Ramos (cell line): ENCODE results near the gene HOXB7.

Experiments
- in situ Hi-C: fragments of 300-500 bp; cut with MboI; formaldehyde crosslinking; loops from one replicate; pipeline ENCODE4 v1.14.3; 2022; ENCODE audit warnings: low sequenced_read_pairs; ENCODE audit not compliant: unreplicated experiment

The HOXB7 gene

DNA sequence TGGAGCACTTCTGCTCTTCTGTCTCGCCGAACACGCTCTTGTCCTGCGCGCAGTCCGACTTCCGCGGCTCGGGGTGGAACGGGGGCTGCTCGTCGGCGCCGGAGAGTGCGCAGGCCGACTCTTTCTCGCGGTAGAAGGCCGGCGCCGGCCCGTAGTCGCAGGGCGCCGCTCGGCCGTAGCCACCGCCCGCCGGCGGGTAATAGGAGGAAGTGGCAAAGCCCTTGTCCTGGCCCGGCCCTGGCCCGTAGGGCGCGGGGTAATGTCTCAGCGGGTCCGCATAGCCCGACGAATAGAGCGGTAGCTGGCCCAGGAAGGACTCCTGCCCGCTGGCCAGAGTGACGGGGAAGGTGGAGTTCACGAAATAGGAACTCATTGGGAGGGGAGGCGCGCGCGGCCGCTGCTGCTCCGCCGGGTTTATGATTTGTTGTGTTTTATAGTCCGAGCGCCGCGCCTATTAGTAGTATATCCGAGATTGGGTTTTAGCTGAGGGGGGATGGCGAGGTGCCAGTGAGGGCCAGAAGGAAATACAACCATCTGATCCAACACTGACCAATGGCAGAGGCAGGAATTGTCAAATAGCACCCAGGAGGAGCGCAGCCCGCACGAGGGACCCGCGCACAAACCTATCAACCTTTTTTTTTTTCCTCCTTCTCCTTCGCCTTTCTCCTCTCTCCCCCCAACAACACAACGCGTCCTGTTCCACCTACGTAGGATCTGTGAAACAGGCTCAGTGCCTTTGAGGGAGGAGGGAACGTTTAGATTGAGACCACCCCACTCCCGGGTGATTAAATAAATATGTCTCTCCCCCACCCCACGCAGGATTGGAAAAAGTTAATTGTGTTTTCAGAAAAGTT is 12.8 kb downstream of the HOXB7 start:
- in situ Hi-C loops: no loop called here

DNA sequence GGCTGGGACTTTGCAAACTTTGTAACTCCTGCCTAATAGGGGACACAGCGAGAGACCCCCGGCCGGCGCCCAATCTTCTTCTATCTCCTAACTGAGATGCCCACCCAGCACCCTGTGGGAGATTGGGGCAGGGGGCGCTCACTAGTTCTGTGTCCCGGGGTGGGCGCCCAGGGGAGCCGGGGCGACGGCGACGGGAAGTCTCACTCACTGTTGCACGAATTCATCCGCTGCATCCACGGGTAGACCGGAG is 13.4 kb downstream of the HOXB7 start:
- in situ Hi-C loops: no loop called here

DNA sequence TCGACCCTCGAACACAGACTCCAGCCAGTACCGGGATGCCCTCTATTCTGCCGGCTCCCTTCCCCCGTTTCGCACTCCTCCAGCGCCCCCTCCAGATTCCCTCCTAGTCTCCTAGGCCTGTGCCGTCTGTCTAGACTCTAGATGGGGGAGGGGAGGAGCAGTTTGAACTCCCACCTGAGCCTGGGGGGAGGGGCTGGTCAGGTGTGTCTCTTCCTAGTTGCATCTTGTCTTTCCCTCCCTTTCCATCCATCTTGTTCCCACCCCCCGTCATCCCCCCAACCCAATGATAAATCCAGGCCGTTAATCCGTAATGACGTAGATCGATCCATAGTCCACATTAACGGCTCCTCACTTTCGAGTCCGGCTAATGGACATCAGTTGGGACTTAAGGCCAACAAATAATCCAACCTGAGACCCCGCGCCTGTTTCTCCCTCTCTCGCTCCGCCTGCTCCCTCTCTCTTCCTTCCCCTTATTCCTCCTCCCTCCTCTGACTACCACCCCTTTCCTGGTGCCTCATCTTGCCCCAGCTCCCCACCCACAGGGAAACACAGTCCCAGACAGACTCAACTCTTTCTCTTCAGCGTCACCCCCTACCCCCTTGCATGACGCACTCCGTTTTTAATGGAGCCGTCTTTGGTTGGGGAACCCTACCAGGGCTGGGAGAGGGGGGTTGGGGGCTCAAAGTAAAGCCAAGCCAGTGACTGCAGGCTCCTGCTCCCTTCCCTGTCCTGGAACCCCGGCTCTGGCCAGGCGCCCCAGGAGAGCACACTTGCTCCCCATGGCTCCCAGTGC is 13.9 kb downstream of the HOXB7 start:
- in situ Hi-C loops: no loop called here

DNA sequence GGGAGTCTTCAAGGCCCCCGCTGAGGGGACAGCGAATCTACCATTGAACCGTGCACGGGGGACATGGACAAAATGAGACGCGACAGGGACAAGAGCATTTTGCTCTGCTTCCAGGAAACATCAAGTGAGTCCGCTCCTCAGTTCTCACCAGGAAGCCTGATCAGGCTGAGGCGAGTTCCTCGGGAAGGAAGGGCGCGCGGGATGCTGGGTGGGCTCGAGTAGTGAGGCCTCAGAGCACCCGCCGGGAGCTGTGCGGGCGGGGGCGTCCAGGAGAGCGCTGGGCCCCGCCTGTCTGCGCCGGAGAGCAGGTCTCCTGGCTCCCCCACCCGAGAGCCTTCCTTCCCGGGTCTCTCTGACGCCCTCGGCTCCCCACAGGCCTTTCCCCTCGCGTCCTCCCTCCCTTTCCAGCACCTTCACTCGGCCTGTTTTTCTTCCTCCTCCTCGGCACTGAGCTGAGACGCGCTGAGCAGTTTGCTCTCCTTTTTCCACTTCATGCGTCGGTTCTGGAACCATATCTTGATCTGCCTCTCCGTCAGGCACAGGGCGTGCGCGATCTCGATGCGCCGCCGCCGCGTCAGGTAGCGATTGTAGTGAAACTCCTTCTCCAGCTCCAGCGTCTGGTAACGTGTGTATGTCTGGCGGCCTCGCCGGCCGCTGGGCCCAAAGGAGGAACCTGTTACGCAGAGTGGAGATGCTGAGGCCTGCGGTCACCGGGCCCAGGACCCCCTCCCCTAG is 14.7 kb downstream of the HOXB7 start:
- in situ Hi-C loops: no loop called here

DNA sequence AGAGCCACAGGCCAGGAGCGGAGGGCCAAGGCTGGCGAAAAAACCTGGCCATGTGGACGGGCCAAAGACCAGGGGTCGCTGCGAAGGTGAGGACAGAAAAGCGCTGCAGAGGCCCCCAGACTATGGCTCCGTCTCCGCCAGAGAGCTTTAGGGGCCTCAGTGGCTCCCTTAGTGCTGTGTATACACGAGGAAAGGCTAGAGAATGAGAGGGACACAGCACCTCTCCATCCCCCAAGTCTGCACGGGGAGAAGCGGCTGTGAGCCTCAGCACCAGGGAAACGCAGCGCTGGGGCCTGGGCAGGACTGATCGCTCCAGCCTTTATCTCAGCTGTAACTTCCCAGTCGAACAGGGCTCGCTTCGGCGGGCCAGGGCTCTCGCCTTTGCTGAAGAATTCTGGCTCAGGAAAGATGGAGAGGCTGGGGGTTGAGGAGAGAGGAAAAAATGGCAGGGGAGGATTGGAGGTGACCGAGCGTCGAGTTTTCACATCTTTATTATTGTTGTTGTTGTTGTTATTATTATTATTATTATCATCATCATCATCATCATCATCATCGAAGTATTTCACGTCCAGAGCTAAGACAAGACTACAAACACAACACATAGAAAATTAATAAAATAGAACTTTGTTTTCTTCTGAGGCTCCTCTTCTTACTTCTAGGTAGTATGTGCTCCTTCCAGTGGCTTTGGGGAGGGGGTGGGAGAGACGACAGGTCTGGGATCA is 15.4 kb downstream of the HOXB7 start:
- in situ Hi-C loops: no loop called here

DNA sequence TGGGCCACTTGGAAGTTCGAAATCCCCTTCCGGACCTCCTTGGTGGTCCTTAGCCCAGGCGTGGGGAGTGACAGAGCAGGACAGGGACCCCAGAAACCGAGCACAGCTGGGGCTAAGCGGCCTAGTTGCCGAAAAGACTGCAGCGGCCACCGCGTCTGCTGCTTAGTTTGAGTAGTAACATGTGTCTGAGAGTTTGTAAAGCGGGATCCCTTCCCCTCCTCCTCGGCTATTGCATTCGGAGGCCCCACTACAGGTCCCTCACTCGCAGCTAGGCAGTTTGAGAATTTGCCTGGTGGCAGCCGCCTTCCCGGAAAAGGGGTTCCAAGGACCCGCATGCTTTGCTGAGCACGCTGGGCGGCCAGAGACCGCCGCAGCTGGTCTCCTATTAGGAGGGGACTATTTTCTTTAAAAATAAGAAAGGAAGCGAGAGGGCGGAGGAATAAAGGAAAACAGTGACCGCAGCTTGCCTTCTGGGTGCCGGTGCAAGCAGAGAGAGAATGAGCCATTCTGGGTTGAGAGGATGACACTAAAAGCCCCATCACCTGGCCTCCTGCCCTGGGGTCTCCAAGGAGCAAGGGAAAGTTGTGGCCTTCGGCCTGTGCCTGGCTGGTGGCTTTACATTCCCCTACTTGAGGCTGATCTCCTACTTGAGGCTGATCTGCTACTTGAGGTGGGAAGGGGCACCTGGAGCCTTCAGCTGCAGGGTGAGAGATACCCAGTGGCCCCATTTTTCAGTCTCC is 16.1 kb downstream of the HOXB7 start:
- in situ Hi-C loops: no loop called here

DNA sequence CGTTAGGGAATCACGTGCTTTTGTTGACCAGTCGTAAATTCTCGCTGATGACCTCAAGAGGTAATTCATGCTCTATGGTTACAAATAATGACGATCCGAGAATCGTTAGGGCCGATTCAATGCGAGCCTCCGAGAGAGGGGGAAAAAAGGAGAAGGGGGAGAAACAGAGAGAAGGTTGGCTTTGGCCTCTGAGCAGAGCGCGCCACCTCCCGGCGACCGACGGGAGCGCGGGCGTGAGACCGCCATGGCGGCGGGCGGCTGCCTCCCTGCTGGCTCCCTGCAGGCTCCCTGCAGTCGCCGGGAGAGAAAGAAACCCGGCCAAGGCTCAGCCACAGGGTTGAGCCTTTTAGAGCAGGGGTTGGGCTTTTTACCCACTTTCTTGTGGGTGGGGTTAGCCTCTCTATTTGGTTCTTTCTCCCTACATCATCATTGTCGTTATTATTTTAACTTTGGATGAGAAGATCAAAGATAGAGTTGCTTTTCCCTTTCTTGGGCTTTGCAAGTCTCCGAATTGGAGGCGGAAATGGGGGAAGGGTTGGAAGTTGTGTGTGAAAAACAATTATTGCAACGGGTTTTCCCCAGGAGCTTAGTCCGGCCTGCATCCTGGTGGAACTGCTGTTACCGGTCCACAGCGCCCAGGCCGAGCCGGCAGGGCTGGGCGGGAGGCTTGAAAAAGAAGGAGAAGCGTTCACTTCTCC is 16.8 kb downstream of the HOXB7 start:
- in situ Hi-C loops: no loop called here

DNA sequence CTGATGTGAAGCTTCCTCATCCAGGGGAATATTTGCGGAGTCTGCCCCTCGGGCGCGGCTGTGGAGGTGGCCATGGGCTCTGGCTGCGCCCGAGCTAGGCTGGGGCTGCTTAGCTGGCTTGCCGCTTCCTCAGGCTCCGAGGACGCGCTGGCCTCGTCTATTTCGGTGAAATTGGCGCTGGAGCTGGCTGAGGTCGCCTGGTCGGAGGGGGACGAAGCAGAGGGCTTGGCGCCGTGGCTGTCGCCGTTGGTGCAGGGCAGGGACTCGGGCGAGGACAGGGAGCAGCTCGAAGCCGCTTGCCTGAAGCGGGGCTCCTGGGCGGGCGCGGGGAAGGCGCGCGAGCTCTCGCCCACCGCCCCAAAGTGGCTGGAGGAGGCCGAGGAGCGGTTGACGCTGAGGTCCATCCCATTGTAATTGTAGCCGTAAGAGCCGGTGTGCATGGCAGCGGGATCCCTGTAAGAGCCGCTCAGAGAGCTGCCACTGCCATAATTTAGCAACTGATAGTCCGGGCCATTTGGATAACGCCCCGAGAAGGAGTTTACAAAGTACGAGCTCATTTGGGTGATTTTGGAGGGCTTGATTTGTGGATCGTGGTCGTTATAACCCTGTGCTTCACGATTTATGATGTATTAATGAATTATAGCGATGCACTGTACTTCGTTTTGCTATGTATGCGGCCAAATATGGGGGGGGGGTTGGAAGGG is 17.5 kb downstream of the HOXB7 start, which contains the start of gene HOXB5:
HOXB5 (minus strand) TSS at position 654 of the 704 bp plus-strand sequence; CDS start at position 557, 97 bp downstream.
- in situ Hi-C loops: no loop called here

DNA sequence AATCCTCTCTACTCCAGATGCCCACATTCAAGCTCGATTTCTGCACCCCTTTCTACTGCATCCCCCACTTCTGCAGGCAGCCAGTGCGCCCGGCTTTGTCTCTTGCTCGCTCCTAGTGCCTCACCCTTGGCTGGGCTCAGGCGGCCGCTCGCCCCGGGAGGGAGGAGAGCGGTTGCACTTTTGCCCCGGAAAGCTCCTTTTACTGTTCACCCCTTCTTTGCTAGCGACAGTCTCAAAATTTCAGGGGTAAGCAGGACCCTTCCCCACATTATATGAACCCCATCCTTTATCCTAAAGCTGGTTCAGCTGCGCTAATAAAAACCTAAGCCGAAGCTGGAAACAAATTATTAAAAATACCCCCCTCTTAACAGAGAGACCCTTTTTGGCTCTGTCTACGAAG is 18.2 kb downstream of the HOXB7 start:
- in situ Hi-C loops: no loop called here

DNA sequence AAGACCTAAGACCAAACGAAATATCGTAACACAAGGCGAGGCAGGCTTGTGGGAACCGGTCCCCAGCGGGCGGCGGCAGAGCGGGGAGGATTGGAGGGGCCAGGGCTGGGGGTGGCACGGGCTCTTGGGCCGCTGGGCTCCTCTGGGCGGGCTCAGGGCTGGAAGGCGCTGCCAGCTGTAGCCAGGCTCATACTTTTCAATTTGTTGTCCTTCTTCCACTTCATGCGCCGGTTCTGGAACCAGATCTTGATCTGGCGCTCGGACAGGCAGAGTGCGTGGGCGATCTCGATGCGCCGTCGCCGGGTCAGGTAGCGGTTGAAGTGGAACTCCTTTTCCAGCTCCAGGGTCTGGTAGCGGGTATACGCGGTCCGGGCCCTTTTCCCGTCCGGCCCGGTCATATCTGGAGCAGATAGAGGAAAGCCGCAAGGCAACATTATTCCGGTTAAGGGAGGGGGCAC is 18.7 kb downstream of the HOXB7 start:
- in situ Hi-C loops: no loop called here

DNA sequence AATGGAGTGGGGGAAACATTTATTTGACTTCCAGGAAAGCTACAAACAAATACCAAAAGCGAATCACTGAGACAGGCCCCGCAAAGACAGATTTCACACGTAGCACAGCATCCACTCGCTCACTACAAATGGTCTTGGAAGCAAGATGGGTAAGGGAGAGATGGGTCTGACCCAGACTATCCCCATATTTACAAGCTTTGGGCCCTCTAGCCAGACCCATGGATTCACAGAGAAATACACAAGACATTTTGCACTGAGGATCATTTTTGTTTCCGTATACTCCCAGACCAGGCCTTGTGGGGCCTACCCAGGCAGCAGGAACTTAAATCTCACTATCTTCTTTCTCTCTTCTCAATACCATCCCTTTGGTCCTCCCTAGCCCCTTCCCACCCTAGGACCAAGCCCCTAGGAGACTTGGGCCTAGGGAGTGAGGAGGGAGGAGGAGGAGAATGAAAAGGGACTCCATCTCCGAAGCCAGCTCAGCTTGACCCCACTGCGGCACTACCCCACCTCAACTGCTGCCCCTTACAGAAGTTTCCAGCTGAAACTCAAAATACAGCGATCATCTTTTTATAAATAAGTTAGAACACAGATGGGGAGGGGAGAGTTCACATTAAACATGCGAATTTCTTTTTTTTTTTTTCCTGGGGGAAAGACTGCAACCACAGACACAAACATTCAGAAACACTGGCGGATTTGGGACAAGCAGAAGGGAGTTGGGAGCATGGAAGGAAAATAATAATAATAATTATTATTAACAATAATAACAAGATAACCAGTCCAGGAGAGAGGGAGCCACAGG is 19.4 kb downstream of the HOXB7 start:
- in situ Hi-C loops: no loop called here

DNA sequence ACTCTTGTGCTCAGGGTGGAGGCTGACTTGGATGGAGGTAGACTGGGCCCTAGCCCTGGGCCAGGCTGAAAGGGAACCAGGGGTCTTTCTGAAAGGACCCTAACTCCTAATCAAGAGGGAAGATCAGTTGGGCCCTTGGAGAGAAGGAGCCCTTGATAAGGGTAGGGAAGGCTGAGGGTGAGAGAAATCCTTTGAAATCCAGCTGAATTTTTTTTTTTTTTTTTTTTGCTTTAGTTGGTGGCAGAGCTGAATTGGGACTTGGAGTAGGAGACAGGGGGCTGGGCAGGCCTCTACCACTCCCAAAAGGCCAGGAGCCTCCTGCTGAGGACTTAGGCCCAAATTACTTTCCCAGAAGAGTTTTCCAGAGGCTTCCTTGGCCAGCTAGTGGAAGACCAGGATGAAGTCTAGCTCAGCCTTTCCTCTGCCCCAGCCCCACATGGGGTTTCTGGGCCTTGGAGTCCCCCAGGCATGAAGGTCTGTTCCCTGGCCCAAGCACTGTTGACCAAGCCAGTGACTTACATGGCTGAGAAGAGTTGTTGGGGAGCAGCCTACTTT is 20.1 kb downstream of the HOXB7 start:
- in situ Hi-C loops: no loop called here

DNA sequence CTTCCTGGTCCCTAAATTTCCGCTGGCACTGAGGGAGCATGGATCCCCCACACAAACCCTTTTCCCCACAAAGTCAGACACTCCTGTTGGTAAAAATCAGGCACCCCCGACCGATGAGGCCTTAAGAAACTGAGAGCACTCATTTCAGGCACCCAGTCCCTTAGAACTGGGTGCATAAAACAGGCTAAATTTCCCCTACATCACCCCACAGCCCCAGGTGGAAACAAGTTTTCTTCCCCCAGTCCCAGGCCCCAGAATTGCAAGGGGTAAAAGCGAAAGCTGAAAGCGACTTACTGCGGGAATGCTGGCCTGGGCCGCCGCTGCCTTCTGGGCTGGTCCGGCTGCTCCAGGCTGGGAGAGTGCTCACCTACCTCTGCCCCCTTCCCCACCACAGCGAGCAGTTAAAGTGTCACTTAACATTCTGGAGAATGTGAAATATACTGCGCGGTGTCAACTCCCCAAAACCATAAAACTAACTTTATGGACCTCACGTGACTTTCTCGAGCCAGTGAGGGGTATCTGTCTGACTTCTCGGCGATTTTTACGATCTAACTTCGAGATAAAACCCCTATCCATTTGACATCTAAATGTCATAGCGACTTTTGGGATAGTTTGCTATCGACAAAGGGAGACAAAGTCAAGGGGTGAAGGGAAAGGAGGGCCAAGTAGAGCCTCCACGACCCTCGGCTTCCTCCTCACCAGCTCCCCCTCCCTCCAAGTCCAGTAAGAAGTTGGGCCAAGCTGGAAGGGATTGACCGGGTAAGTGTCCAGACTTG is 20.8 kb downstream of the HOXB7 start, which contains the start of gene HOXB3:
HOXB3 (minus strand) TSS at position 411 of the 776 bp plus-strand sequence. CDS start 37,767 bp downstream, outside the sequence.
- in situ Hi-C loops: no loop called here

DNA sequence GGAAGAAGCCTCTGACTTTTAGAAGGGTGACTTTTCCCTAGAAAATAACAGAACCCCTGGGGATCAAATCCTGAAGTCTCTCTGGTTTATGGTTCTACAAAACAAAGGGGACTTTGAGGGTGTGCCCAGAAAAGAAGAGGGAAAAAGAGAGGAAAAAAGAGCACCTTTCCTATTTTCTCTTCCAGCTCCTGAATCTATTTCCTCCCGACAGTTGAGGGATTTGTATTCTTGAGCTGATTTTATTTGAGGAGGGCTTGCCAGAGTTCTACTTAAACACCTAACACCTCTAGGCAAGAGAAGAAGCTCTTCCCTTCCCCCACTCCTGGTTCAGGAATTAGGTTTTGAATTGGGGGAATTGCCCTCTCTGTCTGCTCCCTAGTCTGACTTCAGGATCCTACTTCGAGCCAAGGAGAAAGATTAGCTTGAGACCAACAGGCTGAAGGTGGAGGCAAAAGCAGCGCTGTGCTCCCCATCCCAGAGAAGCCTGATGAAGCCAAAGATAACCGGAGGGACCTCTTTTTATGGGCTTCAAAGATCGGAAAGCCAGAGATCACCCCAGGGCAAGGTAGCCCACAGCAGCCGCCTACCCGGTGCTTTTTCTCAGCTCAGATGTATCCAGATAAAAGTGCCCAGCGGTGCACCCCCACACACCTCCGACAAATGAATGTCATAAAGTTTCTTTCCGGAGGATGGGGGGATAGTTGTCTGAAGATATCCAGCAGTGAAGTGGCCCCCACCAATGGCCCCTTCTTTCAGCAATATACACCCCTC is 21.6 kb downstream of the HOXB7 start:
- in situ Hi-C loops: no loop called here

DNA sequence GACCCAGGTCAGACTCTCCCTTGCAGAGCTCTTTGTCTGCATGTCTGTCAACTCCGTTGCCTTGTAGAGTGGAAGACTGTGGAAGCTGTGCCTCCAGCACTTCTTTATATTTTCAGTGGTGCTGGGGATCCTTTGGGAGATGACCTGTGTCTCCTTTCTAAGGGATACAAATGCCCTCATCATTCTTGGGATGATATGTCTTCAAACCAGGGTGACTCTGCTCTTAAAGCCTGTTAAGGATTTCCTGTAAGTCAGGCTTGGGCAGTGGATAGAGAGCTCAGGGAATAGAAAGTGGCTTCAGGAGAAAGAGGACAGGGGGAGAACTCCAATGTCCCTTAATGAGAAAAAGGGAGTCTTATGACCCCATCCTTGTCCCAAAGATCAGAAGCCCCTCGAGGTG is 22.3 kb downstream of the HOXB7 start:
- in situ Hi-C loops: no loop called here

DNA sequence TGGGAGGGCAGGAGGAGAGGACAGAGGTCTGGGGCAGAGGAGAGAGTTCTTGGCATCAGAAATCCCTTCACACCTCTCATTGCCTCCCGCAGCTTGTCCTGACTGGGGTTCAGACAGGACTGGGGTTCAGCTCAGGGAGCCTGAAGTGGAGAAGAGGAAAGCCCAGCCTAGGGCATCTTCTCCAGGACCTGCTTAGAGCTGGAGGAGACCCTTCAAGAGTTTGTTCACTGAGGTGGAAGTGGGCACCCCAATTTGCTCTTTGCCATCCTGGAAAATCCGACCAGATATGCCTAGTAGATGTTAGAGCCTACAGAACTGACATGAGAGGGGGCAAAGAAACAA is 22.8 kb downstream of the HOXB7 start:
- in situ Hi-C loops: no loop called here
